Effector memory CD4-positive, alpha-beta T cell (primary cell): ENCODE measurements around the gene IL17REL.
"Not testable (repeated sequence)": the region's sequence is repeated elsewhere in the genome, so short reads cannot be mapped to it uniquely, and the experiment has no call there.

Experiments
- DNase-seq, 3 donors: peaks; one replicate each; pipeline ENCODE4 v3.0.0-alpha.2; 2020
- H3K27ac ChIP-seq: 2 replicates; pipeline ENCODE4 v1.7.0; 2013; ENCODE audit warnings: mild to moderate bottlenecking, low read length, moderate library complexity; ENCODE audit not compliant: insufficient read depth, poor library complexity, severe bottlenecking
- H3K27me3 ChIP-seq: replicated peaks from 2 replicates; pipeline ENCODE4 v1.7.0; 2013; ENCODE audit warnings: mild to moderate bottlenecking, low read length; ENCODE audit not compliant: insufficient read depth, control insufficient read depth, poor library complexity, severe bottlenecking
- H3K36me3 ChIP-seq: 2 replicates; pipeline ENCODE4 v1.7.0; 2013; ENCODE audit warnings: mild to moderate bottlenecking, low read length, moderate library complexity; ENCODE audit not compliant: control insufficient read depth, insufficient read depth
- H3K4me1 ChIP-seq: 2 replicates; pipeline ENCODE4 v1.7.0; 2013; ENCODE audit warnings: low read length, mild to moderate bottlenecking; ENCODE audit not compliant: control insufficient read depth, insufficient read depth, poor library complexity, severe bottlenecking
- H3K4me3 ChIP-seq: 2 replicates; pipeline ENCODE4 v1.7.0; 2013; ENCODE audit warnings: low read length, low read depth, mild to moderate bottlenecking; ENCODE audit not compliant: insufficient read depth, poor library complexity, severe bottlenecking
- H3K9me3 ChIP-seq: 2 replicates; pipeline ENCODE4 v1.7.0; 2013; ENCODE audit warnings: mild to moderate bottlenecking, low read length, moderate library complexity; ENCODE audit not compliant: control insufficient read depth

Gene IL17REL

DNA sequence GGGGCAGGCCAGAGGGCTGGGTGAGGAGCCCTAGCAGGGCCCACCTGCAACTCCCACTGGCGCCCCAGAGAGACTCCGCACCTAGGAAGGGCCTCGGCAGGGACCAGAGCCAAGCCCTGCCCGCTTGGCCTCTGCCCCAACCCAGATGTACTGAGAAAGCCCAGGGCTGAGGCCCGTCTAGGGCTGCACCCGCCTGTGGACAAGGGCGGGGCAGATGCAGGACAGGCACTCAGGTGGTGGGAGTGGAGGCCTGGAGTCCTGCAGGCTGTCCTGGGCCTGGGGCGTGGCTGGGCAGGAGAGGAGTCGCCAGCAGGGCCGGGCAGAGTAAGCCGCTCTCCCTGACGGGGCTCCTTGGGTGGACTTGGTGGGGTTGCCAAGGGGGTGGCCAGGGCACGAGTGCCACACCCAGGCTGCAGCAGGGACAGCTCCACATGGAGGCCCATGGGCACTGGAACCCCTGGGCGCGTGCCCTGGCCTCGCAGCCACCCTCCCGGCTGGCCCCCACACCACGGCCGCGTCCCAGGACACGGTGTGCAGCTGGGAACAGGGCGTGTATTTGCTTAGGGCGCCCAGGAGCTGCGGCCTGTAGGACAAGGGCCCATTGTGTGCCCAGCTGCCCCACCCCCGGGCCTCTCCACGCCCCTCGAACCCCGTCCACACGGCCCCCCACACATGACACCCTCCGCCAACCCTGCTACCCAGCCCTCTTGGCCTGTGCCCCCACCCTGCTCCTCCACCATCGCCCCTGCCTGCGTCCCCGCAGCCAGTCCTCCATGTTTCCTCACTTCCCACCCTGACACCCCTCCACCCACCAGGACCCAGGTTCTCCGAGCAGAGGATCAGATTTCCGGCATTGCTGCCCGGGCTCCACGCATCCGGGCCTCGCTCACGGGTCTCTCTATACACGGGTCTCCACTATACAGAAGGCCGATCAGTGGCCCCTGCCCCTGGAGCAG, 63.3 kb downstream of the IL17REL start:
- Histone ChIP-seq H3K27ac (no peak overlapping the region), H3K4me1 (peaks cover 7% of the 10 kb centered on the region), H3K4me3 (no peak overlapping the region), H3K27me3 (no peaks in the 10 kb centered on the region), H3K9me3 (no peaks in the 10 kb centered on the region), H3K36me3 (no peaks in the 10 kb centered on the region)
- no peak for DNase-seq

GRCh38 chr22:49948116-49948957, 64.2 kb downstream of the IL17REL start:
- H3K9me3 ChIP-seq: no peaks in the 10 kb centered on the region
- H3K4me3 ChIP-seq: no peak overlapping the region
- peaks cover 7% of the 10 kb centered on the region for H3K4me1 ChIP-seq
- no peaks in the 10 kb centered on the region for H3K36me3 ChIP-seq
- no peak for DNase-seq
- H3K27me3 ChIP-seq: no peaks in the 10 kb centered on the region
- no peak overlapping the region for H3K27ac ChIP-seq

- Histone ChIP-seq H3K4me1 (peaks cover 7% of the 10 kb centered on the region), H3K9me3 (no peaks in the 10 kb centered on the region), H3K27me3 (no peaks in the 10 kb centered on the region), H3K27ac (no peak overlapping the region), H3K4me3 (no peak overlapping the region), H3K36me3 (no peaks in the 10 kb centered on the region)
- no peak for DNase-seq
Measured at GRCh38 chr22:49947296-49947622, 65.3 kb downstream of the IL17REL start.

DNA sequence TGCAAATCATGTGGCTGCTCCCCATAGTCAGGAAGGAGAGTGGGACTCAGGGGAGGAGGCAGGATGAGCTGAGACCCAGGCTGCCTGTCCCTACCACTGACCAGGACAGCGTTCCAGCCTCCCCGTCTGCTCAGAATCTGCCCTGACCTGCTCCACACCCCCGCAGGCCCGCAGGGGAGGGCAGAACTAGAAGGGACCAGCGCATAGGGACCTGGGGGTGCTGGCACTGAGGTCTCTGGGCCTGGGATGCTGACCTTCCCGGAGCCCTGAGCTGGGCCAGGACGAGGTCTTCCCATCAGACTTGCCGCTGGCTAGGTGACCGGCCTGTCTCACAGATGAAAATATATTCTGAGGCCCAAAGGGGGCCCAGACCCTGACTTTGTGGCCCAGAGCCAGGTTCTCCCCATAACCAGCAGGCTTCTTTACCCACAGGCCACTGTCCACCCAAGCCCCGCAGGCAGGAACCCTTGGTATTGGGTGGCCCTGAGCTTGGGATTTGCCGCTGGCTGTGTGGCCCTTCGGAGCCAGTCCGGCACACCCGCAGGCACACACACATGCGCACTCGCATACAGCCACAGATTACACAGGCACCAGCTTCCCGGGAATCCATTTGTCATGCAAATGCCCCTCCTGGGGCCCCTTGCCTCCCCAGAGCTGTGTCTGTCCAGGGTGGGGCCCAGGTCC, 65.8 kb downstream of the IL17REL start:
- H3K9me3 ChIP-seq: no peaks in the 10 kb centered on the region
- H3K4me3 ChIP-seq: no peak overlapping the region
- DNase-seq: no peak
- no peaks in the 10 kb centered on the region for H3K36me3 ChIP-seq
- peaks cover 7% of the 10 kb centered on the region for H3K4me1 ChIP-seq
- H3K27ac ChIP-seq: peak overlapping the region; percentile 71
- H3K27me3 ChIP-seq: no peaks in the 10 kb centered on the region

DNA sequence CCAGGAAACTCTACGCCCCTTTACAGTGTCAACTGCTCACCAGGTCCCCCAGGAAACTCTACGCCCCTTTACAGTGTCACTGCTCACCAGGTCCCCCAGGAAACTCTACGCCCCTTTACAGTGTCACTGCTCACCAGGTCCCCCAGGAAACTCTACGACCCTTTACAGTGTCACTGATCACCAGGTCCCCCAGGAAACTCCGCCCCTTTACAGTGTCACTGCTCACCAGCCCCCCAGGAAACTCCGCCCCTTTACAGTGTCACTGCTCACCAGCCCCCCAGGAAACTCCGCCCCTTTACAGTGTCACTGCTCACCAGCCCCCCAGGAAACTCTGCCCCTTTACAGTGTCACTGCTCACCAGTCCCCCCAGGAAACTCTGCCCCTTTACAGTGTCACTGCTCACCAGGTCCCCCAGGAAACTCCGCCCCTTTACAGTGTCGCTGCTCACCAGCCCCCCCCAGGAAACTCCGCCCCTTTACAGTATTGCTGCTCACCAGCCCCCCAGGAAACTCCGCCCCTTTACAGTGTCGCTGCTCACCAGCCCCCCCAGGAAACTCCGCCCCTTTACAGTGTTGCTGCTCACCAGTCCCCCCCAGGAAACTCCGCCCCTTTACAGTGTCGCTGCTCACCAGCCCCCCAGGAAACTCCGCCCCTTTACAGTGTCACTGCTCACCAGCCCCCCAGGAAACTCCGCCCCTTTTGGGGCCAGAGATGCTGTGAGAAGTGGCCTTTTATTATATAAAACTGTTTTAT, 67.3 kb downstream of the IL17REL start:
- H3K9me3 ChIP-seq, H3K27me3 ChIP-seq, H3K4me1 ChIP-seq, H3K4me3 ChIP-seq, H3K36me3 ChIP-seq: not testable (repeated sequence)
- H3K27ac ChIP-seq: peak overlapping the region; percentile 71
- peak; percentile 50 to 60 (median 58) for DNase-seq
